GM21367 (cell line): Measurements from ENCODE around the gene HOXA11.

Experiments
- ATAC-seq: cut with Tn5 transposase; IDR thresholded peaks from one replicate; pipeline ENCODE4 v1.9.1; 2021; ENCODE audit not compliant: unreplicated experiment

The HOXA11 gene

GRCh38 chr7:27207348-27207985 is 22.4 kb upstream of the HOXA11 start:
- ATAC-seq, result no peak

- ATAC-seq, result no peak
Observed at GRCh38 chr7:27205325-27206280, 20.6 kb upstream of the HOXA11 start.

DNA sequence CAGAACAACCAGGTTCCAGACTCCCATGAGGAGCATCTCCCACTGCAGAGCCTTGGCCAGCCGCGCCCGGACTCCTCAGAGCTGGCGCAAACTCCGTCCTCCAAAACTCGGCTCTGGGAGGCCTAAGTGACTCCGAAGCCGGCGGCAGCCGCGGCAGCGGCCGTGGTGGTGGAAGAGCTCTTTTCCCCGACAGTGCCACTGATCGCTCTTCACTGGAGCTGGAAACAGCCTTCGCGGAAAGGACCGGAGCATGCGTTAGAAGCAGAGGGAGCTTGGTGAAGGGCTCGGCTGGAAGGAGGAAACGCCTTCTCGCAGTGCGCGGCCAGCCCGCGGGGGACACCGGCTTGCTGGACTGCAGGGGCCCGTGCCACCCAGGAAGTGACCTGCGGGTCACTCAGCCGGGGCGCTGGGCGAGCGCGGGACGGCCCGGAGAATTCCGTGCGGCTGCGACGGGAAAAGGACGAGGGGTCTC is 19.9 kb upstream of the HOXA11 start:
- no peak for ATAC-seq

- ATAC-seq, result no peak
Observed at GRCh38 chr7:27203964-27204594, 19.0 kb upstream of the HOXA11 start.

- ATAC-seq, result no peak
Observed at GRCh38 chr7:27203365-27203953, 18.4 kb upstream of the HOXA11 start.

- no peak for ATAC-seq
Observed at GRCh38 chr7:27202862-27203134, 17.8 kb upstream of the HOXA11 start.

DNA sequence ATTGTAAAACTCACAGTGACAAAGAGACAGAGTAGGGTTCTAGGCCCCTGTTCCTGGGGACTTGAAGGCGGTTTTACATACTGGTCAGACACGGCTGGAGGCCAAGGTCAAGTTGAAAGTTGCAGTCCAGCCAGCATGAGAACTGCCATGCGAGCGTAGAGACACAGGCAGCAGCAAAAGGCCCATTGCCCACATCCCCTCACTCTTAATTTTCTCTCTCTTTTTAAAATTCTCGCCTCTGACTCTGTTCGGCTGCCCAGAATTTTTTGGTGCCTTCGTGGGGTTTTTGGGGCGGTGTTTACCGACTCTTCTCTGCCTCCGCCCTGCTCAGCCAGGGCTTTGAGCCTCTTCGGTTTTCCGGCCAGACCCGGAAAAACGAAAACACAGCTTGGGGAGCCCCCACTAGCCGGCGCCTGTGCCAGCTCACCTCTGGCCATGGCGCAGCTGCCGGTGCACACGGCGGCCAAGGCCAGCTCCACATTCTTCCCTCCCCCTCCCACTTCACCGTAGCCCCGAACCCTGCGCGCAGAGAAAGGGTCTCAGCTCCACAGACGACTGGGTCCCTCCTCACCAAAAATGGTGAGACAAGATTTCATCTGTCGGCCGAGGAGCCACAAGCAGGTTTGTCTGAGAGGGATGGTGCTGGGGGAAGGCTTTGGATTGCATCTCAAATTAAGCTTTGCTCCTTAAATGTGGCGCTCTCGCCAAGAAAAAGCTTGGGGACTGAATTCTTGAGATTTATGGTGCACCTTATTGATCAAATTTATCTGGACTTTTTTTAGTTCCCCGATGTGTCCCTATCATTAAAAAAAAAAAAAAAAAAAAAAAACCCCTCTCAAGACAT is 17.2 kb upstream of the HOXA11 start:
- ATAC-seq, result no peak

- no peak for ATAC-seq
Observed at GRCh38 chr7:27201580-27202017, 16.6 kb upstream of the HOXA11 start.

DNA sequence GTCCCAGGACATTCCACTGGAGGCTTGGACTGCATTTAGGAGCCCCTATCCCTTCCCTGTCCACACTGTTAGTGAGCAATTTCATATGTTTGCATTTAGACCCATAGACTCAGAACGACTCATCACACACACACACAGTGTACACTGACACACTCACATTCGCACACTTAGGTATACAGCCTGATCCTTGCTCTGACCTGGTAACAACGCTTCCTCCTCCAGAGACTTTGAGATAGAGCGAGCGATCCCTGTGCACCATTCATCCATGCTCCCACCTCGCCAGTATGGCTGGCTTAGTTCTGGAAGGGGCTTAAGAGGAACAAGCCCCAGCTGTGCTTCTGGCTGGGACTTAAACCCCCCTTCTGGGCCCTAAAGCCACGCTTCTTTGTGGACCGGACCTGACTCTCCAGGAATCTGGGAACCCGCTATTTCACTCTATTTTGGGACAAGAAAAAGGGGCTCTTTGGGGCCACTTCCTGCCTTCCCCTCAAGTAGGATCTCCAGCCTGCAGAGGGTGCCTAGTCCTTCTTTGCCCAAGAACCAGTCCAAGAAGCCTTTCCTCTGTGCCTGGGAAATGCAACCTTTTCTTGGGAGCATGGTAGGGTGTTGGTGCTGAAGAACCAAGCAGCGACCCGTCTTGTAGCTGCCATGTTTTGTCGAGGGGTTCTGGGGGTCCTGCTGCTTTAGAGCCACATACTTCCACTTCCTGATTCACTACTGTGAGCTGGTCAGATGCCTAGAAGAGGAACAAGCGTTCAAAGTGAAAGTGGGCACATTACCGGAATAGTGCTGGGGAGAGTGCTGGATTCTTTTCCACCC is 15.9 kb upstream of the HOXA11 start:
- no peak for ATAC-seq

- ATAC-seq, result no peak
Observed at GRCh38 chr7:27199849-27200760, 15.1 kb upstream of the HOXA11 start, which contains the start of gene HOXA13. Gene HOXA13, minus strand, starts transcription at chr7:27200091. Its CDS starts 14 bp downstream, at chr7:27200077.

DNA sequence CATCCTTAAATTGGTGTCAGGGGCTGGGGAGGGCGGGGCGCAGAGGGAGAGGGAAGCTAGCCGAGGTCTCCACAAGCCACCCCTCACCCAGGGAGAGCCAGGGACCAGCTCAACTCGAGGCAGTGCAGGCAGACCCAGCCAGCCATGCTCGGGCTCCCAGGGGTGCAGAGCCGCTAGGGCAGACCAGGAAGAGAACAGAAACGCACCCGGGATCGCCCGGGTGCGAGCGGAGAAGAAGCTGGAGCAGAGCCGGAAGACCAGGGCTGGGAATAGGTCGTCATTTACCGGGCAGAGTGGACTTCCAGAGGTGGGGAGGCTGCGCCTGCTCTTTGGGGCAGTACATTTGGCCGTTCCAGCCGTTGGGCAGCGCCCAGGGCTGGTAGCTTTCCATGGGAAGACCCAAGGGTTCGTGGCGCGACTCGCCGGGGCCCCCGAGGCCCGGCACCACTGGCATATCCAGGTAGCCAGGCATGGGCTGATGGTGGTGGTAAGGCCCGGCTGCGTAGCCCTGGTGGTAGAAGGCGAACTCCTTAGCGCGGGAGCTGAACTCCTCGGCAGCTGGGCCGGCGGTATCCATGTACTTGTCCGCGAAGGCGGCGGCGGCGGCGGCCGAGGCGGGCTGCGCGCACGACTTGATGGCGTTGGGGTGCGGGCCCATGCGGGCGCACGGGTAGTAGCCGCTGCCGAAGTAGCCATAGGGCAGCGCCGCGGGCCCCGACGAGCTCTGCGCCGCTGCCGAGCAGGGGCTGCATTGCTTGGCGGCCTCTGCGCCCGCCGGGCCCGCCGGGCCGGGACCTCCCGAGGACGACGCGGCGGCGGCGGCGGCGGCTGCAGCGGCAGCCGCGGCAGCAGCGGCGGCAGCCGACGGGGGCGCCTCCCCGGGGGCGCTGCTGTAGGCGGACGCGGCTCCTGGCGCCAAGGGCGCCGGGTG is 14.1 kb upstream of the HOXA11 start:
- no peak for ATAC-seq

DNA sequence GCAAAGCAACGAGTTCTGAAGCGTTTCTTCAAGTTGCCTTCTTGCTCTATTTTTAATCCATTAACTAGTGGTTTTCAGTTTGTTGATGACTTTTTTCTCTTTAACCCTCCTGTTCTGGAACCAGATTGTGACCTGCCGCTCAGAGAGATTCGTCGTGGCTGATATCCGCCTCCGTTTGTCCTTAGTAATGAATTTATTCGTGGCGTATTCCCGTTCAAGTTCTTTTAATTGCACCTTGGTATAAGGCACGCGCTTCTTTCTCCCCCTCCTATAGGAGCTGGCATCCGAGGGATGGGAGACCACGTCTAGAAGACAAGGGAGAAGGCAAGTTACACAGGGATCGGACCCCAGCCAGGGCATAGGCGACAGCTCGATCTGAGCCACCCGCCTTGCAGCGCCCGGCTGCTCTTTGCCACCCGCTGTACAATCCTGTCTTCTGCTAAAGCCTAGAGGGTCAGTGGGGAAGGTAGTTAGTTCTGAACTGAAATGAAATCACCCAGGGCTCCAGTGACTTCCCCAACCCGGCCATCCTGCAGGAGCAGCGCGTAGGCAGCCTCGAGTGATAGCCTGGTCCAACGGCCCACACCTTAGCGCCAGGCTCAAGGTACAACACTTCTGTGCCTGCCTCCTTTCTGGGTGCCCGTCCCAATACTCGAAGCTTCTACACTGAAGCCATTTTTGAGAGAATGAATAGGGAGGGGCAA is 13.3 kb upstream of the HOXA11 start:
- no peak for ATAC-seq

GRCh38 chr7:27197137-27198042 is 12.4 kb upstream of the HOXA11 start:
- ATAC-seq, result no peak

- ATAC-seq, result no peak
Observed at GRCh38 chr7:27196287-27196767, 11.3 kb upstream of the HOXA11 start.

DNA sequence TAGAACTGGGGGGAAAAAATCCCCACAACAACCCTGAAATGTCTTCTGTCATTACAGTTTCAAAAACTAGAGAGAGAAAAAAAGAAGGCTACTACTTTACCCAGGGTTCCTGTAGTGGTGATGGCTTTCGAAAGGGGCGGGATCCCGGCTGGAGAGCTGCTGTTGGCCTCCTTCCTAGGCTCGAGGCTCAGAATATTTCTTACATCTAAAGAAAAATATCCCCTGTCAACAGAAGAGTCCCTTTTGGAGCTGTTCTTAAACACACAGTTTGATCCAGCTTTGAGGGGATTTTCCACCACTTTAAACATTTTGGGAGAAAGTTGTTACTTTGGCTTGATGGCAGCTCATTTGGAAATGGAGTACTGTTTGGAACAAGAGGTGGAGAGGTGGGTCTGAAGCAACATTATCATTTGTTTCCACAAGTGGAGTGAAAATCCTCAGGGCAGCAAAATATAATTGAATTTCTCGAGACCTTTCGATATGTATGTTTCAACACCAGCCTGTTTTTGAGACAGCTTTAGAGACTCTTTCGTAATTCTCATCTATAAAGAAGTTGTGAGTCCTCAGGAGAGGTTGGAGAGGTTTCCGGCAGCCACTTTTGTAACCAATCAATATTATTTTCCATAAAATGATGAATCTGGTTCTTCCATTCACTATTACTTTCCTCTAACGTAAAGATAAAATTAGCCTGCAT is 9.8 kb upstream of the HOXA11 start:
- no peak for ATAC-seq
